Effector CD8-positive, alpha-beta T cell (primary cell): ENCODE results near the gene SLC26A9.
"Not testable (repeated sequence)": the region's sequence is repeated elsewhere in the genome, so short reads cannot be mapped to it uniquely, and the experiment has no call there.

Experiments used
- DNase-seq: peaks from one replicate; lab custom pipeline; 2025; lab: John Stamatoyannopoulos, UW

SLC26A9 gene

DNA sequence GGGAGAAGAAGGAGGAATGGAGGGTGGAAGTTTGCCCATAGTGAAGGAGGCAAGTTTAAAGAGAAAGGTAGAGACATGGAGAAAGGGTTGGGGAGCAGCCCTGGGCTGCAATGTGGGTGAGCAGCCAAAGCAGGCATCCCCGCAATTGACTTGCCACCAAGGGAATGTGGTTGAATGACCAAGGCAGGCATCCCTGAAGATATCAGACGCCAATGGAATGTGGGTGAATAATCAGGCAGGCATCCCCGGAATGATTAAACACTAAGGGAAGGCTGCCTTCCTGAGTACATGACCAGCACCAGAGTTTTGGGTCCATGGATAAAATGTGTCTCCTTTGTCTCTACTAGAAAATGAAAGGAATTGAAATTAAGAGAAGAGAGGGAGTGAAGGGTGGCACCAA, 53.5 kb downstream of the SLC26A9 start:
- not testable (repeated sequence) for DNase-seq

- not testable (repeated sequence) for DNase-seq
These were observed 54.2 kb downstream of the SLC26A9 start for GRCh38 chr1:205889006-205889405.

DNA sequence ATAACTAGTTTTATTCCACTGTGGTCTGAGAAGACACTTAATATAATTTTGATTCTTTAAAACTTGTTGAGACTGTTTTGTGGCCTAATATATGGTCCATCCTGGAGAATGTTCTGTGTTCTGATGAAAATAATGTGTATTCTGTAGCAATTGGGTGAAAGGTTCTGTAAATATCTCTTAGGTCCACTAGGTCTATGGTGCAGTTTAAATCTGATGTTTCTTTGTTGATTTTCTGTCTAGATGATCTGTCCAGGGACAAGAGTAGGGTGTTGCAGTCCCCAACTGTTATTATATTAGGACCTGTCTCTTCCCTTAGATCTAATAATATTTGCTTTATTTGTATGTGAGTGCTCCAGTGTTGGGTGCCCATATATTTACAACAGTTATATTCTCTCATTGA, 59.5 kb downstream of the SLC26A9 start:
- no peak for DNase-seq

GRCh38 chr1:205880923-205881322, 62.3 kb downstream of the SLC26A9 start:
- DNase-seq = no peak

DNA sequence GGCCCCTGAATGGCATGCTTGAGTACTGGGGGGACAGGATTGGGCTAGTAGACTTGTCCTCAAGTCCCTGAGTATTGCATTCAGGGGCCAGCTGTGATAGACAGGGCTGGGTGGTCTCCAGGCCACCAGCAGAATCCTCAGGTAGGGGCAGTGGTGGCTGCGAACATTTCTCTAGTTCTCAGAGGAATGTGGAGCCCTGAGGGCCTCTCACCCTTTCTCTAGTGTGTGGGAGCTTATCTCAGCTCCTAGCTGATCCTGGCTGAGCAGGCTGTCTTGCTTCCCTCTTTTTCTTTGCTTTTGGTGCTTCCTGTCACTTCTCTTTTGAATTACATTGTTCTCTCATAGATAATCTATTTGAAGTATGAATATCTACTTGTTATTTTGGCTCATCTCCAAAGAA, 63.3 kb downstream of the SLC26A9 start:
- no peak for DNase-seq

- no peak for DNase-seq
These were observed 65.2 kb downstream of the SLC26A9 start for GRCh38 chr1:205878026-205878425.

- DNase-seq = not testable (repeated sequence)
These were observed 70.1 kb downstream of the SLC26A9 start for GRCh38 chr1:205873148-205873547.

GRCh38 chr1:205870236-205870635, 73.0 kb downstream of the SLC26A9 start:
- DNase-seq = no peak
